GM19452 (cell line): Measurements from ENCODE around the gene EREG.
A peak's percentile ranks its signal among the peaks of the same experiment; 100 is the strongest.

Source experiments
- ATAC-seq: cut with Tn5 transposase; IDR thresholded peaks from one replicate; pipeline ENCODE4 v1.9.1; 2021; ENCODE audit not compliant: unreplicated experiment

The EREG gene

GRCh38 chr4:74423104-74423503 is 58.2 kb downstream of the EREG start:
- no peak for ATAC-seq

GRCh38 chr4:74424111-74424510 is 59.2 kb downstream of the EREG start:
- no peak for ATAC-seq

- no peak for ATAC-seq
These were observed 61.2 kb downstream of the EREG start for GRCh38 chr4:74426101-74426500.

GRCh38 chr4:74428276-74428675 is 63.3 kb downstream of the EREG start:
- no peak for ATAC-seq

GRCh38 chr4:74431113-74431826 is 66.3 kb downstream of the EREG start:
- peak; percentile 97 for ATAC-seq

- ATAC-seq = no peak
These were observed 68.1 kb downstream of the EREG start for GRCh38 chr4:74433043-74433442.

GRCh38 chr4:74433541-74434172 is 68.7 kb downstream of the EREG start:
- no peak for ATAC-seq

- ATAC-seq = no peak
These were observed 70.4 kb downstream of the EREG start for GRCh38 chr4:74435296-74435695.

GRCh38 chr4:74437866-74438265 is 72.9 kb downstream of the EREG start:
- ATAC-seq = no peak
